A549 treated with DMSO at 1 μM for 4 hours (cell line): ENCODE data around the gene STAP1. TPM values are rescaled to one million over a fixed set of nuclear protein-coding genes. Genes with fewer than 3 reads are reported as not detected.

Experiments used
- total RNA-seq: library from RNA; stranded (reverse); fragments of 200-300 nt; extraction: Qiagen RNA extraction; gene quantifications from 5 replicates; pipeline ENCODE4 v1.2.3, GENCODE V29; 2022; ENCODE audit warnings: low read depth

The STAP1 gene, protein sequence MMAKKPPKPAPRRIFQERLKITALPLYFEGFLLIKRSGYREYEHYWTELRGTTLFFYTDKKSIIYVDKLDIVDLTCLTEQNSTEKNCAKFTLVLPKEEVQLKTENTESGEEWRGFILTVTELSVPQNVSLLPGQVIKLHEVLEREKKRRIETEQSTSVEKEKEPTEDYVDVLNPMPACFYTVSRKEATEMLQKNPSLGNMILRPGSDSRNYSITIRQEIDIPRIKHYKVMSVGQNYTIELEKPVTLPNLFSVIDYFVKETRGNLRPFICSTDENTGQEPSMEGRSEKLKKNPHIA
- total RNA-seq, result not detected in 5 replicates

GRCh38 chr4:67558493-67558892, at the start of gene STAP1:
Gene STAP1, plus strand, starts transcription at chr4:67558727. Its CDS starts 83 bp downstream, at chr4:67558810.

GRCh38 chr4:67545199-67546003, 13.1 kb upstream of the STAP1 start, which contains the start of gene CENPC:
Gene CENPC, minus strand, starts transcription at chr4:67545503. Its CDS starts 148 bp downstream, at chr4:67545355.

Other genes starting within 250 kb of the STAP1 start
- 3.2 to 4.5 TPM (median 4.3 TPM) in 5 replicates for gene CENPC, start 13.2 kb upstream of the STAP1 start, total RNA-seq
- gene UBA6, start 142.4 kb downstream of the STAP1 start, total RNA-seq, result 16.5 to 27.4 TPM (median 22.1 TPM) in 5 replicates
- not detected in 5 replicates for gene GNRHR, start 195.7 kb downstream of the STAP1 start, total RNA-seq